Neural cell (in vitro differentiated cells): ENCODE results near the gene MAPK1. TPM values are rescaled to one million over a fixed set of nuclear protein-coding genes. Genes with fewer than 3 reads are reported as not detected.

Source experiments
- H2AFZ ChIP-seq: fragments of 200-600, 300-800 bp; sonication (generic), shearing (Covaris generic); 2 replicates; pipeline ENCODE4 v1.6.0; 2014; ENCODE audit warnings: low read depth, mild to moderate bottlenecking, antibody characterized with exemption, low read length, moderate library complexity
- H3F3A ChIP-seq: fragments of 200-600 bp; shearing (Covaris generic); 2 replicates; pipeline ENCODE4 v1.6.1; 2016; ENCODE audit warnings: mild to moderate bottlenecking, moderate library complexity, mixed read lengths, antibody characterized with exemption, low read length; ENCODE audit not compliant: insufficient read depth, poor library complexity, severe bottlenecking
- H3K27ac ChIP-seq: fragments of 200-600, 300-800 bp; sonication (generic), shearing (Covaris generic); 2 replicates; pipeline ENCODE4 v1.5.1; 2014; ENCODE audit warnings: mild to moderate bottlenecking, low read length, moderate library complexity
- H3K27me3 ChIP-seq: fragments of 300-800, 200-600 bp; sonication (generic), shearing (Covaris generic); 2 replicates; pipeline ENCODE4 v1.6.0; 2014; ENCODE audit warnings: mild to moderate bottlenecking, low read depth, low read length, moderate library complexity; ENCODE audit not compliant: insufficient read depth
- H3K36me3 ChIP-seq: fragments of 300-800, 200-600 bp; sonication (generic), shearing (Covaris generic); 2 replicates; pipeline ENCODE4 v1.5.1; 2014; ENCODE audit warnings: mild to moderate bottlenecking, antibody characterized with exemption, low read length, moderate library complexity; ENCODE audit not compliant: insufficient read depth
- H3K4me2 ChIP-seq: fragments of 300-800, 200-600 bp; sonication (generic), shearing (Covaris generic); 2 replicates; pipeline ENCODE4 v1.6.0; 2014; ENCODE audit warnings: mild to moderate bottlenecking, low read length
- H3K4me3 ChIP-seq: fragments of 300-800, 200-600 bp; sonication (generic), shearing (Covaris generic); 2 replicates; pipeline ENCODE4 v1.5.1; 2014; ENCODE audit warnings: mild to moderate bottlenecking, low read length, moderate library complexity
- H3K79me2 ChIP-seq: fragments of 200-600 bp; shearing (Covaris generic); replicated peaks from 2 replicates; pipeline ENCODE4 v1.6.0; 2014; ENCODE audit warnings: mild to moderate bottlenecking, low read length, moderate library complexity; ENCODE audit not compliant: insufficient read depth
- H3K9ac ChIP-seq: fragments of 300-800, 200-600 bp; sonication (generic), shearing (Covaris generic); 2 replicates; pipeline ENCODE4 v1.6.1; 2016; ENCODE audit warnings: mild to moderate bottlenecking, low read length, mixed read lengths
- H3K9me2 ChIP-seq: fragments of 200-600 bp; shearing (Covaris generic); 2 replicates; pipeline ENCODE4 v1.6.1; 2016; ENCODE audit warnings: mild to moderate bottlenecking, low read length, mixed read lengths; ENCODE audit not compliant: insufficient read depth
- H3K9me3 ChIP-seq: fragments of 200-600, 300-800 bp; sonication (generic), shearing (Covaris generic); 2 replicates; pipeline ENCODE4 v1.6.1; 2016; ENCODE audit warnings: mild to moderate bottlenecking, mixed run types, low read length, moderate library complexity, mixed read lengths
- H4K20me1 ChIP-seq: fragments of 200-600 bp; shearing (Covaris generic); 2 replicates; pipeline ENCODE4 v1.6.1; 2016; ENCODE audit warnings: mild to moderate bottlenecking, mixed run types; ENCODE audit not compliant: insufficient read depth
- EP300 ChIP-seq: fragments of 450-650 bp; conservative IDR thresholded peaks from 2 replicates; pipeline ENCODE4 v1.6.1; 2014; ENCODE audit warnings: antibody characterized with exemption, mild to moderate bottlenecking, moderate library complexity; ENCODE audit not compliant: poor library complexity, severe bottlenecking
- EZH2 ChIP-seq: fragments of 200-600, 300-800 bp; shearing (Covaris generic), sonication (generic); IDR thresholded peaks from 2 replicates; pipeline ENCODE4 v1.6.1; 2014; ENCODE audit warnings: antibody characterized with exemption, low read length, borderline replicate concordance, mild to moderate bottlenecking; ENCODE audit not compliant: insufficient read depth, poor library complexity, severe bottlenecking
- MXI1 ChIP-seq: fragments of 450-650 bp; conservative IDR thresholded peaks from 2 replicates; pipeline ENCODE4 v1.6.1; 2014; ENCODE audit warnings: antibody characterized with exemption, mild to moderate bottlenecking; ENCODE audit not compliant: poor library complexity, severe bottlenecking
- POLR2AphosphoS5 ChIP-seq: IDR thresholded peaks from 2 replicates; pipeline ENCODE4 v1.6.1; 2012
- RAD21 ChIP-seq: fragments of 450-650 bp; conservative IDR thresholded peaks from 2 replicates; pipeline ENCODE4 v1.6.1; 2014; ENCODE audit warnings: antibody characterized with exemption, mild to moderate bottlenecking, moderate library complexity
- REST ChIP-seq: IDR thresholded peaks from 2 replicates; pipeline ENCODE4 v1.6.1; 2012; ENCODE audit warnings: borderline replicate concordance
- SMC3 ChIP-seq: fragments of 450-650 bp; conservative IDR thresholded peaks from 2 replicates; pipeline ENCODE4 v1.6.1; 2014; ENCODE audit warnings: antibody characterized with exemption, mild to moderate bottlenecking, moderate library complexity; ENCODE audit not compliant: poor library complexity
- TAF1 ChIP-seq: IDR thresholded peaks from 2 replicates; pipeline ENCODE4 v1.6.1; 2012; ENCODE audit warnings: low read depth
- polyA plus RNA-seq: library from polyadenylated mRNA; depleted of rRNA; stranded (reverse); fragments of >200 nt; gene quantifications from 2 replicates; pipeline ENCODE4 v1.2.3, GENCODE V29; 2014
- TF ChIP-seq, protein P1 (sequence below): fragments of 450-650 bp; IDR thresholded peaks from 2 replicates; pipeline ENCODE4 v1.5.1; 2014; ENCODE audit warnings: antibody characterized with exemption, mild to moderate bottlenecking, moderate library complexity; ENCODE audit not compliant: poor library complexity, severe bottlenecking

MAPK1 gene
- polyA plus RNA-seq, 1 donor from 2014 or later: 43.3 TPM

DNA sequence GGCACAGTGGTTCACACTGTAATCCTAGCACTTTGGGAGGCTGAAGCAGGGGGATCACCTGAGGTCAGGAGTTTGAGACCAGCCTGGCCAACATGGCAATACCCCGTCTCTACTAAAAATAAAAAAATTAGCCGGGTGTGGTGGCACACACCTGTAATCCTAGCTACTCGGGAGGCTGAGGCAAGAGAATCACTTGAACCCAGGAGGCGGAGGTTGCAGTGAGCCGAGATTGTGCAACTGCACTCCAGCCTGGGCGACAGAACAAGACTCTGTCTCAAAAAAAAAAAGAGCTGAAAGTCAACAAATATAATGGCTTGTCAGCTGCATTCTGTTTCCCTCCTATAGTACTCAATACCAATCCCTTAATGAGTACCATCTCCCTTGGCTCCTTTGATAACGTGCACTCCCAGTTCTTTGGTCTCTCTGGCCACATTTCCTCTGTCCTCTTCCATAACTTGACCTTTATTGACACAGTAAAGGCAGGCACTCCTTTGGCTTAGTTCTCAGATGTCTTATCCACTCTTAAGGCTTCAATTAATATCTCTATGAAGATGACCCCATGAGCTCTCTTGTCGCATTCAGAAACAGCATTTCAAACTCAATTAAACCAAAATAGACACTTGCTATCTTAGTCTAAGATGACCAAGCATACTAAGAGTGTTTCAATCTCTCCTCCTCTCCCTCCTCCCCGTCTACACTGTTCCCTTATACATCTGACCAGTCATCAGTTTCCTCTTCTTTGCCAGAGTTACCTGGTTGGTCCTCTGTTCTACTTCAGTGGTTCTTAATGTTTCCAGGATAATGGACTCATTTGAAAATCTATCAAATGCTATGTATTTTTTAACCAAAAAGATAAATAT lies 4.8 kb downstream of the MAPK1 start:
- no peak for TF ChIP-seq RAD21
- TF ChIP-seq TAF1: no peak
- TF ChIP-seq, protein P1, sequence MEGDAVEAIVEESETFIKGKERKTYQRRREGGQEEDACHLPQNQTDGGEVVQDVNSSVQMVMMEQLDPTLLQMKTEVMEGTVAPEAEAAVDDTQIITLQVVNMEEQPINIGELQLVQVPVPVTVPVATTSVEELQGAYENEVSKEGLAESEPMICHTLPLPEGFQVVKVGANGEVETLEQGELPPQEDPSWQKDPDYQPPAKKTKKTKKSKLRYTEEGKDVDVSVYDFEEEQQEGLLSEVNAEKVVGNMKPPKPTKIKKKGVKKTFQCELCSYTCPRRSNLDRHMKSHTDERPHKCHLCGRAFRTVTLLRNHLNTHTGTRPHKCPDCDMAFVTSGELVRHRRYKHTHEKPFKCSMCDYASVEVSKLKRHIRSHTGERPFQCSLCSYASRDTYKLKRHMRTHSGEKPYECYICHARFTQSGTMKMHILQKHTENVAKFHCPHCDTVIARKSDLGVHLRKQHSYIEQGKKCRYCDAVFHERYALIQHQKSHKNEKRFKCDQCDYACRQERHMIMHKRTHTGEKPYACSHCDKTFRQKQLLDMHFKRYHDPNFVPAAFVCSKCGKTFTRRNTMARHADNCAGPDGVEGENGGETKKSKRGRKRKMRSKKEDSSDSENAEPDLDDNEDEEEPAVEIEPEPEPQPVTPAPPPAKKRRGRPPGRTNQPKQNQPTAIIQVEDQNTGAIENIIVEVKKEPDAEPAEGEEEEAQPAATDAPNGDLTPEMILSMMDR: no peak
- TF ChIP-seq MXI1: no peak
- no peak for TF ChIP-seq REST
- TF ChIP-seq POLR2AphosphoS5: no peak
- TF ChIP-seq SMC3: no peak
- no peak for TF ChIP-seq EZH2
- no peak for TF ChIP-seq EP300
- no peaks in the 10 kb centered on the region for H3K9me3 ChIP-seq
- peaks cover 91% of the 10 kb centered on the region for H3K79me2 ChIP-seq
- no peak overlapping the region for H3K4me2 ChIP-seq
- H3K4me3 ChIP-seq: no peak overlapping the region
- no peak overlapping the region for H3K27ac ChIP-seq
- no peak overlapping the region for H3K9ac ChIP-seq
- H3K27me3 ChIP-seq: no peaks in the 10 kb centered on the region
- H3K9me2 ChIP-seq: no peaks in the 10 kb centered on the region
- no peak overlapping the region for H2AFZ ChIP-seq
- peaks cover 31% of the 10 kb centered on the region for H4K20me1 ChIP-seq
- no peaks in the 10 kb centered on the region for H3F3A ChIP-seq
- H3K36me3 ChIP-seq: no peaks in the 10 kb centered on the region

DNA sequence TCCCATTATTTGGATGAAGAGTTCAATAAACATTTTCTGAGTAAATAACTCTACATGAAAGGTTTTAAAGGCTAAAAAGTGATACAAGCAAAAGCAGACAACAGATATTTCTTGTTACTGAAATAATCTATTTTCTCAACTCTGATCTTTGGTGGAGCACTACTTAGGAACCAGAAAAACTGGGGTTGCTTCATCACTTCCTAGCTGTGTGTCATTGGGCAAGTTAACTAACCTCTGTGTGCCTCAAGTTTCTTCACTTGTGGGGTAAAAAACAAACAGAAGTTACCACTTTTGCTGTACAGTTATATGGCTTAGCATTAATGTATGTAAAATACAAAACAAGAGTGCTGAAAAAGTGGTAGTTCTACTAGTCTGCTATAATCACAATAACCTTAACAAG lies 5.6 kb downstream of the MAPK1 start:
- Histone ChIP-seq H2AFZ (no peak overlapping the region), H4K20me1 (peaks cover 33% of the 10 kb centered on the region), H3K4me2 (no peak overlapping the region)

More for the DNA sequence above, 5.6 kb downstream of the MAPK1 start:
- H3K9me3 ChIP-seq: no peaks in the 10 kb centered on the region
- TF ChIP-seq TAF1: no peak
- TF ChIP-seq, protein P1: no peak
- TF ChIP-seq POLR2AphosphoS5: no peak
- no peak for TF ChIP-seq MXI1
- no peak for TF ChIP-seq RAD21
- TF ChIP-seq EZH2: no peak
- no peak for TF ChIP-seq EP300
- TF ChIP-seq REST: no peak
- TF ChIP-seq SMC3: no peak
- no peak overlapping the region for H3K27ac ChIP-seq
- H3K4me3 ChIP-seq: no peak overlapping the region
- H3K36me3 ChIP-seq: no peaks in the 10 kb centered on the region
- H3K27me3 ChIP-seq: no peaks in the 10 kb centered on the region
- no peak overlapping the region for H3K9ac ChIP-seq
- H3F3A ChIP-seq: no peaks in the 10 kb centered on the region
- H3K79me2 ChIP-seq: peaks cover 98% of the 10 kb centered on the region
- H3K9me2 ChIP-seq: no peaks in the 10 kb centered on the region
